ENCODE results near the gene NCKAP5. TPM values are rescaled to one million over a fixed set of nuclear protein-coding genes. Genes with fewer than 3 reads are reported as not detected.

The NCKAP5 gene
- total and polyA plus RNA-seq, 2 donors (not counting 1 experiment from before 2014, with no cell fraction given) = not detected

DNA sequence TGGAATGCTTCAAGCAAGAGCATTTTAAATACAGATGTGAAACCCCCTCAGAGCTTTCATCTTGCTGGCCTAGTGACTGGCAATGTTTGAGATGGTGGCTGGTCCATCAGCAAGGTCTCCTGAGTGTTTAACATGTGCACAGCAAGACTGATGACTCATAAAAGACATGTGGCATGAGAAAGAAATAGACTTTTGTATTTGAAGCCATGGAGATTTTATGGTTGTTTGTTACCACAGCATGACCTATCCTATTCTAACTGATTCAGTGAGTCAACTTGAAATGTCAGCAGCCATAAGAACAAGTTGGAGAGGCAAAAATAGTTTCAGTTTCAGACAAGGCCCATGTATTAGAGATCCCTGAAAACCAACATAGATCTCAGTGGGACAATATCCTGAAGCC lies 743.5 kb downstream of the NCKAP5 start:
- Mint-ChIP-seq H3K4me3 (no peak overlapping the region), H3K4me1 (no peaks in the 10 kb centered on the region), H3K9me3 (ENCODE audit: insufficient read depth) (no peaks in the 10 kb centered on the region), H3K27me3 (no peaks in the 10 kb centered on the region), H3K27ac (no peak overlapping the region)
- TF ChIP-seq CTCF (IDR thresholded peaks at IDR 0.05) (no peak), EZH2 (IDR thresholded peaks at IDR 0.05; ENCODE audit: borderline replicate concordance, insufficient read depth, low read depth, low read length, poor library complexity, severe bottlenecking) (no peak)
- Histone ChIP-seq H4K20me1 (ENCODE audit: control insufficient read depth, insufficient read depth, low read length, poor library complexity, severe bottlenecking) (no peaks in the 10 kb centered on the region), H3K79me2 (ENCODE audit: control insufficient read depth, insufficient read depth, low read length) (no peaks in the 10 kb centered on the region), H3K27ac (ENCODE audit: low read length in 2 of 2) (no peak overlapping the region), H3K36me3 (replicated peaks in 1 of 2; ENCODE audit: control extremely low read depth in 1 of 2, control insufficient read depth in 1 of 2, extremely low read depth in 1 of 2, insufficient read depth in 2 of 2, low read length in 1 of 2) (no peaks in the 10 kb centered on the region), H3K4me3 (ENCODE audit: control extremely low read depth in 1 of 5, extremely low read depth in 1 of 5, insufficient read depth in 1 of 5, low read depth in 2 of 5, low read length in 4 of 5) (no peak overlapping the region), H3K27me3 (replicated peaks in 1 of 4; ENCODE audit: control extremely low read depth in 1 of 4, control insufficient read depth in 3 of 4, insufficient read depth in 4 of 4, low read length in 3 of 4) (no peaks in the 10 kb centered on the region), H2AFZ (ENCODE audit: insufficient read depth, low read depth, low read length, poor library complexity, severe bottlenecking) (no peak overlapping the region), H3K9ac (ENCODE audit: low read length) (no peak overlapping the region), H3K9me3 (ENCODE audit: control extremely low read depth in 1 of 3, control insufficient read depth in 2 of 3, insufficient read depth in 1 of 3, low read length in 2 of 3) (peaks cover 0 to 2% (median 0%) of the 10 kb centered on the region in 3 donors), H3K4me1 (ENCODE audit: control insufficient read depth in 2 of 2, insufficient read depth in 2 of 2, low read length in 2 of 2) (no peaks in the 10 kb centered on the region), H3K4me2 (replicated peaks; ENCODE audit: low read depth, low read length, poor library complexity, severe bottlenecking) (no peak overlapping the region)
- ATAC-seq (ENCODE audit: low read depth) = no peak
- intact Hi-C loops (cut with micrococcal nuclease) = no loop called here
- DNase-seq = no peak
- ChIA-PET CTCF (no interaction called here), POLR2A (no interaction called here)

DNA sequence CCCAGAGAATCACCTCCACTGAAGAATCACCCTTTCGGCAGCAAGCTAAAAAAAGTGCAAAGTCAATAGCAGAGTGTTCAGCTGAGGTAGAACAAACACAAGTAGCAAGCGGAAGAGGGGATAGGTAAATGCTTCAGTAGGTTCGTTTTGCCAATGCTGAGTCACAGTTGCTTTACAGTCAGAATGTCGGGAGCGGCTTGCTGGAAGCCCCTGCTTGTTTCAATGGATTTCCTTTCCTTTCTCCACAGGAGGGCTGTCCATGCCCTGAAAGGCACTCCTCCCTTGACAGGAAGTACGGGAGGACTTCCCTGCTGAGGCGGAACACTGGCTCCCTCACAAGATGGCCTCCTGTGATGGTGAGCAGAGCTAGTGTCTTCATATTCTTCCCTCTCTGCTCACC lies 752.0 kb downstream of the NCKAP5 start:
- Histone ChIP-seq H3K27me3 (replicated peaks in 1 of 4; ENCODE audit: control extremely low read depth in 1 of 4, control insufficient read depth in 3 of 4, insufficient read depth in 4 of 4, low read length in 3 of 4) (no peaks in the 10 kb centered on the region), H3K4me3 (ENCODE audit: control extremely low read depth in 1 of 5, extremely low read depth in 1 of 5, insufficient read depth in 1 of 5, low read depth in 2 of 5, low read length in 4 of 5) (no peak overlapping the region), H2AFZ (ENCODE audit: insufficient read depth, low read depth, low read length, poor library complexity, severe bottlenecking) (no peak overlapping the region), H3K36me3 (replicated peaks in 1 of 2; ENCODE audit: control extremely low read depth in 1 of 2, control insufficient read depth in 1 of 2, extremely low read depth in 1 of 2, insufficient read depth in 2 of 2, low read length in 1 of 2) (no peaks in the 10 kb centered on the region), H3K4me2 (replicated peaks; ENCODE audit: low read depth, low read length, poor library complexity, severe bottlenecking) (no peak overlapping the region), H3K9ac (ENCODE audit: low read length) (no peak overlapping the region), H3K27ac (ENCODE audit: low read length in 2 of 2) (no peak overlapping the region), H3K9me3 (ENCODE audit: control extremely low read depth in 1 of 3, control insufficient read depth in 2 of 3, insufficient read depth in 1 of 3, low read length in 2 of 3) (peaks cover 0 to 10% (median 0%) of the 10 kb centered on the region in 3 donors), H3K4me1 (ENCODE audit: control insufficient read depth in 2 of 2, insufficient read depth in 2 of 2, low read length in 2 of 2) (no peaks in the 10 kb centered on the region), H3K79me2 (ENCODE audit: control insufficient read depth, insufficient read depth, low read length) (no peaks in the 10 kb centered on the region), H4K20me1 (ENCODE audit: control insufficient read depth, insufficient read depth, low read length, poor library complexity, severe bottlenecking) (no peaks in the 10 kb centered on the region)
- TF ChIP-seq CTCF (IDR thresholded peaks at IDR 0.05) (no peak), EZH2 (IDR thresholded peaks at IDR 0.05; ENCODE audit: borderline replicate concordance, insufficient read depth, low read depth, low read length, poor library complexity, severe bottlenecking) (no peak)
- no peaks in the 10 kb centered on the region for H3K4me1 Mint-ChIP-seq
- intact Hi-C loops (cut with micrococcal nuclease) = no loop called here
- ChIA-PET CTCF (no interaction called here), POLR2A (no interaction called here)
- H3K27ac Mint-ChIP-seq = no peak overlapping the region
- no peaks in the 10 kb centered on the region for H3K9me3 Mint-ChIP-seq (ENCODE audit: insufficient read depth)
- DNase-seq (no peak), ATAC-seq (ENCODE audit: low read depth) (no peak)
- H3K27me3 Mint-ChIP-seq = no peaks in the 10 kb centered on the region
- H3K4me3 Mint-ChIP-seq = no peak overlapping the region
- 84% methylated on average over 4 of the region's 7 CpGs for WGBS (ENCODE audit: insufficient coverage)
